Rectal smooth muscle tissue (tissue), 1 donor: ENCODE data around the gene IFNA16.
"Not testable (repeated sequence)": the region's sequence is repeated elsewhere in the genome, so short reads cannot be mapped to it uniquely, and the experiment has no call there.

Source experiments
- H3K27ac ChIP-seq: one replicate; pipeline ENCODE4 v1.7.0; 2013; ENCODE audit warnings: low read depth, low read length, inconsistent platforms
- H3K27me3 ChIP-seq: one replicate; pipeline ENCODE4 v1.7.0; 2013; ENCODE audit warnings: low read length; ENCODE audit not compliant: control insufficient read depth, insufficient read depth
- H3K36me3 ChIP-seq: one replicate; pipeline ENCODE4 v1.7.0; 2013; ENCODE audit warnings: low read length; ENCODE audit not compliant: control insufficient read depth, insufficient read depth
- H3K4me1 ChIP-seq: one replicate; pipeline ENCODE4 v1.7.0; 2013; ENCODE audit warnings: low read length; ENCODE audit not compliant: control insufficient read depth, insufficient read depth
- H3K4me3 ChIP-seq: one replicate; pipeline ENCODE4 v1.7.0; 2013; ENCODE audit warnings: low read length
- H3K9ac ChIP-seq: one replicate; pipeline ENCODE4 v1.7.0; 2013; ENCODE audit warnings: low read length

Gene IFNA16

DNA sequence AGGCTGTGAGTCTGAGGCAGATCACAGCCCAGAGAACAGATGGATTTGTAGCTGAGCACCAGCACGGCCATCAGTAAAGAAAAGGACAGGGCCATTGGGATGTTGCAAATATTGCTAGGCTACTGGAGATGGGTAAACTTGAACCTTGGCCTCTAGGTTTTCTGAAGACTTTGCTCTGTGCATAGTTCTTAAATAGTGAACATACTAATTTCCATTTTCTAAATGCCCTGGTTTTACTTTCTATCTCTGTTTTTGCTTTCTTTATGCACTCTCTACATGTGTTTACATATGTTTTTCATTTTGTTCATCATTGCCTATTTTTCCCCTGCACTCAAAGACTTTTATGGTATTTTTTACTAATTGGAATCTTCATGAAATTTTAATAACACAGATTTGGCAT, at the start of gene IFNA16:
Gene IFNA16, minus strand, starts transcription at position 101 of the 400 bp plus-strand sequence. Its CDS starts 6 bp downstream, at position 95.
- not testable (repeated sequence) for H3K36me3 ChIP-seq, H3K27me3 ChIP-seq, H3K4me3 ChIP-seq, H3K4me1 ChIP-seq, H3K9ac ChIP-seq, H3K27ac ChIP-seq

DNA sequence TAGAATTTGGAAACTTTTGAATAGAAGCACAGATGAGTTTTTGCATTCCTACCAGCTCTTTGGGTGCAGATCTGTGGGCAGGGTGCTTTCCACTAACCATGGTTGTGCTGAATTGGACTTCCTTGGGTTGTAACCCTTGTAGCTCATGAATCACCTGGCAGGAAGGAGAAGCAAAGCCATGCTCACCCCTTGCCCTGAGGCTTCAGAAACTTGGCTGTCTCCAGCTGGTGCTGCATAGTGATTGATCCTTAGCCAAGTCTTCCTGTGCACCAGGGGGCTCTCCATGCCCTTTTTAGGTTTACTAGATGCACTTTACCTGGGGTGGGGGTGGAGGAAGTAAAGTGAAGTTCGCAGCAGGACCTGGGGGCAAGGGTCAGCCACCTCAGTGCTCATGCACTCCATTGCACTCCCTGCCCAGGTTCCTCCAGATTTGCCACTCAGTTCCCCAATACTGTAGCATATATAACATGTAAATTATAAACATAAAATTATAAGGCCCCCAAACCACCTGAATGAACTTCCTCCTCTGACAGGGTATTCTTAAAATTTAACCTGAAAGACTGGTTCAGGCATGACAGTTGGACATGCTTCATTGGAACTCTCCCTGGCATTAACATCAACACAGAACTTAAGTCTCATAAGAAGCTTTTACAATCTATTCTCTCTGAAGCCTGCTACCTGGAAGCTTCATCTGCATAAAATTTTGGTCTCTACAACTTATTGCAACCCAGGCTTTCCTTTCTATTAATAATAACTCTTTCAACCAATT, 48.5 kb upstream of the IFNA16 start:
- Histone ChIP-seq H3K36me3 (no peaks in the 10 kb centered on the region), H3K27ac (no peak overlapping the region), H3K4me3 (no peak overlapping the region), H3K9ac (no peak overlapping the region), H3K4me1 (no peaks in the 10 kb centered on the region), H3K27me3 (no peaks in the 10 kb centered on the region)

DNA sequence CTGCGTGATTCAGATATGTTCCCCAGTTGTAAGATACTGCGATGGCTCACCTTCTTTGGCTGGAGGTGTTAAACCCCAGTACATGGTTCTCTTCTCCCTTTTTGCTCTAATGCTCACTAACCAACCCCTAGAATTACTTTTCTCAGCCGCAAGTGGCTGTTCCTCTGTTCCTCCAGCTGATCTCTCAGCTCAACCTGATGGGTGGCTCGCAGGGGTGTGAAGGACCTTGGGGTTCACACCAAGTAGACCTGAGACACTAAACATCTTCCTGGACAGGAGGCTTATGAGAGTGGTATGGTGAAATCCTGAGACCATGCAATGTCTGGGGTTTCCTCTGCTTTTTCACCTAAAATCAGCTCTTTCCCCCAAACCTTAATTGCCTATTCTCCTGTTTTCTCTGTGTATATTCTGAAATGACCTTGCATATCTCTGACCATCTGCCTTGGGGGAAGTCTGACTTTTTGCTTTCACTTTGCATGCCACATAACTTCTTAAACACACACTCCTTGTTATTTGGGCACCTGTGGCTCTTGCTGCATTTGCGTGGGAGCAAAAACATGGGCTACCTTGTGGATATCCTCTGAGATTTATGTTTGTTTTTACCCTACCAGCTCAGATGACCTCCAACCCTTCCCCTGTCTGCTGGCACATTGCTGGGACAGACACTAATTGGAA, 38.6 kb upstream of the IFNA16 start:
- Histone ChIP-seq H3K9ac (no peak overlapping the region), H3K4me3 (no peak overlapping the region), H3K4me1 (no peaks in the 10 kb centered on the region), H3K27ac (no peak overlapping the region), H3K27me3 (no peaks in the 10 kb centered on the region), H3K36me3 (no peaks in the 10 kb centered on the region)

DNA sequence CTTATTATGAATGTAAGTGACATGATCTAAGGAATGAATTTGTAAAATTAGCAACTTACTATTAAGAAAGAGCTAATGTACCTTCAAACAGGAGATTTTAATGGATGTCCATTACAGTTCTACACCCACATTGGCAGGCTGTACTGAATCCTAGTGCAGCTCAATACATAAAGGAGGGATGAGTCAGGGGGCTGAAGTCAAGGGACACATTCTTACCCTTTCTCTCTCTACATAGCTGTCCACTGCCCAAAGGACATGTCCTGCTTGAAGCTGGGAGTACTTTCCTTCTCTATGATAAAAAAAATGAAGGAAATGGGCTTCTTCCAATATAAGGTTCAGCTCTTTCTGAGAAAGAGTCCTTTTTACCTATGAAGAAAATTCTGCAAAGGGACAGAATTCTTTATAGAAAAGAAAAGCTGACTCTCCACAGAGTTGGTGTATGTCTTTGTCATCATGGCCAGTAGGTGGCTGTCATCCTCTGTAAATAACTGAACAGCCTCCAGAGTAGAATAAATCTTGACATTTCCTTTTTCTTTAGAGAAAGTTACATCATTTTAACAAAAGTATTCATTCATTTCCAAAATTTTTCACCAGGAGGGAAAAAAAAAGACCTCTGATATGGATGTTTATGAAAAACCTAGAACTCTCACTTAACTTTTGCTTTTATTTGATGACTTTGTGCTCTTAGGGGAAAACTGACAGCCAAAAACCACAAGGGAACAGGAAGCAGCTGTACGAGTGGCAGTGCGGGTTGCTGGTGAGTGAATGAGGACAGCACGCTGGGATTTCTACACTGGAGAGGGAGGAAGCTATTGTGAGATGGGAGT, 35.8 kb upstream of the IFNA16 start:
- H3K36me3 ChIP-seq, result no peaks in the 10 kb centered on the region
- H3K27ac ChIP-seq, result no peak overlapping the region
- H3K9ac ChIP-seq, result no peak overlapping the region
- no peak overlapping the region for H3K4me3 ChIP-seq
- H3K4me1 ChIP-seq, result no peaks in the 10 kb centered on the region
- H3K27me3 ChIP-seq, result no peaks in the 10 kb centered on the region

DNA sequence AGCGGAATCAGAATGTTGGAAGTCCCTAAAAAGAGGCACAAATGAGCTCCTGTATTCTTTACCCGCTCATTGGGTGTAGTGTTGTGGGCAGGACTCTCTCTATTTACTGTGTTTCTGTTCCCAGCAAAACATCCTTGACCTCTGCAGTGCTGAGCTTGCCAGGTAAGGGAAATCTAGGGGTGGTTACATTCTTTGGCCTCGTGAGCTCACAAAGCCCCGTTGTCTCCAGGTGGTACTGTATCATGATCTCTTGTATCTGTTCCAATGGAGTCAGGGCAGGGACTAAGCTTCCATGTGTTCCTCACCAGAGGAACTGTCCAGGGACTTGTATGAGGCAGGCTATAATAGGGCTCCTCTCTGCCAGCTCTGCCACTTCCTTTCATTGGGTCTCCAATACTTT, 34.5 kb upstream of the IFNA16 start:
- no peaks in the 10 kb centered on the region for H3K36me3 ChIP-seq
- no peak overlapping the region for H3K4me3 ChIP-seq
- H3K27me3 ChIP-seq, result no peaks in the 10 kb centered on the region
- H3K4me1 ChIP-seq, result no peaks in the 10 kb centered on the region
- no peak overlapping the region for H3K27ac ChIP-seq
- no peak overlapping the region for H3K9ac ChIP-seq

DNA sequence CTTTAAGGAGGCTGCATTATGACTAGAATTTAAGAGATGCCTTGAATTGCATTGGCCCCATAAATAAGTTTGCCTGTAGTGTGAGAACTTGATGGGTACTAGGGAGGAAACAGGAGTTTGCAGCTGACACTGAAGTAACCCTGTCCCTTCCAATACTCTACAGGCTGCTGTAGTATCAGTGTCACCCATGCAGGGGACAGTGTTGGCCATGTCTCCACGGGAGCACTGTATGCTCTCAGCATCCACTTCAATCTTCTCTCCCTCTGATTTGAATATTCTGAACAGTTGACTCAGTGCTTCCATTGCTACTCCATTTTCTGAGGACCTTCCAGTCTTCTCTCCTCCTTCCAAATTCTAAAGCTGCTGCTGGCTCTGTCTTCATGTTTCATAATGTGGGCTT, 34.1 kb upstream of the IFNA16 start:
- H3K4me1 ChIP-seq, result no peaks in the 10 kb centered on the region
- H3K36me3 ChIP-seq, result no peaks in the 10 kb centered on the region
- no peak overlapping the region for H3K27ac ChIP-seq
- no peak overlapping the region for H3K4me3 ChIP-seq
- H3K9ac ChIP-seq, result no peak overlapping the region
- no peaks in the 10 kb centered on the region for H3K27me3 ChIP-seq

DNA sequence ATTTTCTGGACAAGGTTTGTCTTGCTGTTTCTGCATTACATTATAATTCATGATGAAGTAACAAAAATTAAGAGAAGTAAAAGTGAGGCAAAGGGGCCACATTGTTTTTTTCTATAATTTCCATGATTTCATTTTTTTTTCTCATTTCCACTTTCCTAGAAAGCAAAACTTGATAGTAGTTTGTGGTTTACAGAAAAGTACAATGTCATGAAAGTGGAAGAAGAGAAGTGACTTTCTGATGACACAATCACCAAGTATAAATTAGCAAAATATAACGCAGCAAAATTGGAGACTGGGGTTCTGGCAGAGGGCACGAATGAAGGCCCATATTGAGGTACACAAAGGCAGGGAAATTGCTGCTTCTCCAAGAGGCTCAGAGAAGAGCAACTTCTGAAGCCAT, 27.7 kb upstream of the IFNA16 start:
- H3K4me1 ChIP-seq, result no peaks in the 10 kb centered on the region
- no peak overlapping the region for H3K27ac ChIP-seq
- no peak overlapping the region for H3K9ac ChIP-seq
- H3K27me3 ChIP-seq, result no peaks in the 10 kb centered on the region
- no peaks in the 10 kb centered on the region for H3K36me3 ChIP-seq
- H3K4me3 ChIP-seq, result no peak overlapping the region

DNA sequence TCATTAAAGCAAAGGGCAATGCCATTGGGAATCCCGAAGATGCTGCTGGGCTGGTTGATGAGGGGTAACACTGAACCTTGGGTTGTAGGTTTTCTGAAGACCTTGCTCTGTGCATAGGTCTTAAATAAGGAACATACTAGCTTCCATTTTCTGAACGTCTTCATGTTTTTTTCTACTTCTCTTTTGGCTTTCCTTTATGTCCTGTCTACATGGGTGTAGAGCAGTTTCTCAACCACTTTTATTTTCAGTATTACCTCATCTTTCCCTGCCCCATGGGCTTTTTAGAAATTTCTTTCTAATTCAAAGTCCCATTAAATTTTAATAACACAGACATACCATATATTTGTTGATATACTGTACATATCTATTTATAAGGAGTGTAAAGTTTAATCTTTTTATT, 22.8 kb upstream of the IFNA16 start, which contains the start of gene IFNA14:
Gene IFNA14, minus strand, starts transcription at position 95 of the 400 bp plus-strand sequence. Its CDS starts 70 bp downstream, at position 25.
- Histone ChIP-seq H3K27ac (no peak within 1 kb of the TSS), H3K9ac (no peak within 1 kb of the TSS), H3K4me3 (no peak within 1 kb of the TSS), H3K27me3 (no peaks in the 10 kb centered on the region), H3K4me1 (no peaks in the 10 kb centered on the region), H3K36me3 (no peaks in the 10 kb centered on the region)

DNA sequence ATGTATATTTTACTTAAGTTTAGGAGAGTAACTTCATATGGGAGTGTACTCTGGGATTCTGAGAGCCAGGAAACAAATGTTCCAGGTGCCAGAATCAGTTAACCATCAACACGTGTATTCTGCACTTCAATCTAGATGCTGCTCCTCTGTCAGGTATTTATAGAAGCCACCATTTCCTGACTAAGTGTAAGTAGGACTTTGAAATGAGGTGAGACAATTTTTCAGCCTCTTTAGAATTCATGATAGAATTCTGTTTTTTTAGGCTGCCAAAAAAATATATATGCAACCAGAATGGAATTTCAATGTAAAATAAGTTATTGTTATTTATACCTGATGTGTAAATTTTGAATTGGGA, 19.2 kb upstream of the IFNA16 start:
- not testable (repeated sequence) for H3K36me3 ChIP-seq, H3K4me3 ChIP-seq, H3K27ac ChIP-seq, H3K4me1 ChIP-seq, H3K27me3 ChIP-seq, H3K9ac ChIP-seq

DNA sequence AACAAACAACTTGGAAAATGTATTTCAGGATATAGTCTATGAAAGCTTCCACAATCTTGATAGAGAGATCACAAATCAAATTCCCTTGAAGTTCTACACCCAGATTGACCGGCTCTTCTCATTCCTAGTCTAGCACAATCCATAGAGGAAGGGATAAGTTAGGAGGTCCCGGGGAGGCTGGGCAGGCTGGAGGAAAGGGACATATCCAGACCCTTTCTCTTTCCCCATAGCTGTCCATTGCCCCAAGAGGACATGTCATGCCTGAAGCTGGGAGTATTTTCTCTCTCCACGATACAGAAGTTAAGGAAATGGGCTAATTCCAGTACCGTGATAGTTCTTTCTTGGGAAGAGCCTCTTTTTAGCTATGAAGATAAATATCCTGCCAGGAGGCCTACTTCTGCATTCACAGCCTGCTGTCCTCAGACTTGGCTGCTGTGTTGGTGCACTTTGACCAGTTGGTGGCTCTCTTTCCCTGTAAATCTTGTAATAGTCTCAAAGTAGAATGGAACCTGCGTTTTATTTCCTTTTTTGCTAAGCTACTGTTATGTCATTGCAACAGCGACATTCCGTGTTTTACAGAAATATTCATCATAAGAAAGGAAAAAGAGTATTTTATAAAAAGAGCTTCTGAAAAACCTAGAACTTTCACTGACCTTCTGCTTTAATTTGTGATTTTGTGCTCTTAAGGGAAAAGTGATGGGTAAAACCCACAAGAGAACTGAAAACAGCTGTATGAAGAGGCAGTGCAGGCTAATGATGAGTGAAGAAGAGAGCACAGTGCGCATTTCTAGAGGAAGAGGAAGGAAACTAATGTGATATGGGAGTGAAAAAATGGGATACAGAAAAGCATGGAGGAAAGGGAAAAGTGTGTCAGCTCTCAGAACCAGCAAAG, 18.6 kb upstream of the IFNA16 start:
- H3K27me3 ChIP-seq, H3K4me3 ChIP-seq, H3K4me1 ChIP-seq, H3K9ac ChIP-seq, H3K27ac ChIP-seq, H3K36me3 ChIP-seq: not testable (repeated sequence)

DNA sequence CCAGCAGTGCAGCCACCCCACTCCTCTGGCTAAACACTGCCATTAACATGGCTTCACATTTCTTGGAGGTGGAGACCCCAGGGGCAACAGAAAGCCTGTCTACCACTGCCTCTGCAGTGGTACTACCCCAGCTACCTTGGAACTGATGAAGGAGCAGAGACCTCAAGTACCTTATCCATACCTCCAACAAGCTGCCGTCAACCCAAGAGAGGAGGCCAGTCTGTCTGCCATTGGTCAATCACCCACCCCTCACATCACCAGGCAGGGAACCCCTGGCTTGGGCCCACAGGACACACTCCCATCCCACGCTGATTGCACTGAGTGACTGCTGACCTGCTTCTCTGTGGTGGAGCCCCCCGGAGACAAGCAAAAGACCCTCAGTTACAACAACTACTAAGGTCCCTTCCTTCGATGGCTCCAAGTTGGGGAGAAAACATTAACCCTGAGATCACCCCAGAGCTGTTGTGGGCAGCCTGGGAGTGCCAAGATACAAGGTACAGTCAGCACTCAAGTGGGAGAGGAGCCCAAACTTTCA, 17.1 kb upstream of the IFNA16 start:
- Histone ChIP-seq H3K27me3 (no peaks in the 10 kb centered on the region), H3K4me3 (no peak overlapping the region), H3K36me3 (no peaks in the 10 kb centered on the region)

More for the DNA sequence above, 17.1 kb upstream of the IFNA16 start:
- Histone ChIP-seq H3K27ac (no peak overlapping the region), H3K9ac (no peak overlapping the region), H3K4me1 (no peaks in the 10 kb centered on the region)
